BE2C (cell line): Measurements from ENCODE around the gene MZF1.

ENCODE experiments used
- DNase-seq: peaks from one replicate; pipeline ENCODE4 v3.0.0-alpha.2; 2020
- H3K27me3 ChIP-seq: fragments of 250-450 bp; sonication (Bioruptor Pico); 2 replicates; pipeline ENCODE4 v1.5.1; 2020; ENCODE audit warnings: mild to moderate bottlenecking
- H3K36me3 ChIP-seq: fragments of 250-450 bp; sonication (Bioruptor Pico); 2 replicates; pipeline ENCODE4 v1.5.1; 2020; ENCODE audit warnings: mild to moderate bottlenecking
- H3K4me1 ChIP-seq: fragments of 250-450 bp; sonication (Bioruptor Pico); 2 replicates; pipeline ENCODE4 v1.5.1; 2020
- H3K4me3 ChIP-seq: 2 replicates; pipeline ENCODE4 v1.5.1; 2011; ENCODE audit warnings: low read depth, low read length
- H3K9me3 ChIP-seq: fragments of 250-450 bp; sonication (Bioruptor Pico); 2 replicates; pipeline ENCODE4 v1.5.1; 2020
- TF ChIP-seq, protein P1 (sequence below): IDR thresholded peaks from 2 replicates; pipeline ENCODE4 v1.5.1; 2012; ENCODE audit warnings: mild to moderate bottlenecking, low read depth, low read length

The MZF1 gene

DNA sequence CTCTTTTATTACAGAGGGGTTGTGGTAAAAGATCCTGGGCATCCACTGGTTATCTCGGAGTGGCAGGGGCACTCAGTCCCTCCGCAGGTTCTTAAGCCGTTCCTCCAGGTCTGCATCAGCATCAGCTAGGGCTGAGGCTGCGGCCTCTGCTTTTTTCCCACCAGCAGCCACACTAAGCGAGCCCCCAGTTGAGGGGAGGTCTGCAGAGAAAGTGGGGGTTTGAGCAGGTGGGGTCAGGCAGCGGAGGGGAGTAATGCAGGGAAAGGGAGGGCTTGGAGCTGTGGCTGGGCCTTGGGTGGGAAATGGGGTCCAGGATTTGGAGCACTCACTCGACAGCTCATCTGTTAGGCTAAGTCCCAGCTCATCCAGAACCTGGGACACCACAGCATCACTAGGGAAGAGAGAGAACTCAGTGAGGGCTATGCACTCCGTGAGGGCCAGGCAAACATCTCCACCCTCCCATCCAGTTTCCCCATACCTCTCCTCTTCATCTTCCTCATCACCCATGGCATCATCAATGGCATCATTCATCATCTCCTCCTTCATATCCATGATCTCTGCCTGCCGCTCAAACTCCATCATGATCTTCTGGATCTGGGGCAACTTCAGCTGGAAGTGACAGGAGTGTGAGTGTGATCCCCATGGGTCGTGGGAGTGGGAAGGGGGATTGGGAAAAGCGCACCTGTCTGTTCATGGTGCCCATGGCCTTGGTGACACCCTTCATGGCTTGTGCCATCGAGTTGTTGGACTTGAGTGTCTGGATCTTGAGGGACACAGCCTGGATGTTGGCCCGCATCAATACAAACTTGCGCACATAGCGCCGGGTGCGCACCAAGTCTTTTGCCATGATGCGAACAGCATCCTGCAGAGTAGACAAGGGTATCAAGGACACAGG is 21.3 kb downstream of the MZF1 start:
- TF ChIP-seq, protein P1, sequence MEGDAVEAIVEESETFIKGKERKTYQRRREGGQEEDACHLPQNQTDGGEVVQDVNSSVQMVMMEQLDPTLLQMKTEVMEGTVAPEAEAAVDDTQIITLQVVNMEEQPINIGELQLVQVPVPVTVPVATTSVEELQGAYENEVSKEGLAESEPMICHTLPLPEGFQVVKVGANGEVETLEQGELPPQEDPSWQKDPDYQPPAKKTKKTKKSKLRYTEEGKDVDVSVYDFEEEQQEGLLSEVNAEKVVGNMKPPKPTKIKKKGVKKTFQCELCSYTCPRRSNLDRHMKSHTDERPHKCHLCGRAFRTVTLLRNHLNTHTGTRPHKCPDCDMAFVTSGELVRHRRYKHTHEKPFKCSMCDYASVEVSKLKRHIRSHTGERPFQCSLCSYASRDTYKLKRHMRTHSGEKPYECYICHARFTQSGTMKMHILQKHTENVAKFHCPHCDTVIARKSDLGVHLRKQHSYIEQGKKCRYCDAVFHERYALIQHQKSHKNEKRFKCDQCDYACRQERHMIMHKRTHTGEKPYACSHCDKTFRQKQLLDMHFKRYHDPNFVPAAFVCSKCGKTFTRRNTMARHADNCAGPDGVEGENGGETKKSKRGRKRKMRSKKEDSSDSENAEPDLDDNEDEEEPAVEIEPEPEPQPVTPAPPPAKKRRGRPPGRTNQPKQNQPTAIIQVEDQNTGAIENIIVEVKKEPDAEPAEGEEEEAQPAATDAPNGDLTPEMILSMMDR: no peak
- no peak for DNase-seq
- Histone ChIP-seq H3K4me1 (peaks cover 4% of the 10 kb centered on the region), H3K4me3 (no peak overlapping the region), H3K36me3 (peaks cover 67% of the 10 kb centered on the region), H3K9me3 (no peaks in the 10 kb centered on the region), H3K27me3 (no peaks in the 10 kb centered on the region)

DNA sequence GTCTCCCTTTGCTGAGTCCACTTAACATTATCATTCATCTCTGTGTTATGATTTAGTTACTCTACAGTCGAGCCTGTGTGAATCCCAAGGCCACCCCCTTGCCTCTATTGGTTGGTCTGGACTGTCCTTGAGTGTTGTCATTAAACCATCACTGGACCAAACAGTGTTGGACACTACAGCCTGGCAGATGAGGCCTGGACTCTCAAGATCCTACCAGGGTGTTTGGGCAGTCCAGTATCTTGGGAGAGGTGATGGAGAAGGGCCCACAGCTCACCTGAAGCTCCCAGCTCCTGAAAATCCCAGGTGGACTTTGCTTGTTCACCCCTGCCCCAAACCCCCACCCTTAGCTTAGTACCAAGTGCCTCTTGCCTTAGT is 22.0 kb downstream of the MZF1 start:
- DNase-seq: no peak
- no peaks in the 10 kb centered on the region for H3K9me3 ChIP-seq
- H3K27me3 ChIP-seq: no peaks in the 10 kb centered on the region; the same call in 1 of the 2 replicates
- H3K4me3 ChIP-seq: no peak overlapping the region
- H3K36me3 ChIP-seq: peaks cover 66% of the 10 kb centered on the region
- H3K4me1 ChIP-seq: peaks cover 4% of the 10 kb centered on the region
- TF ChIP-seq, protein P1: no peak

DNA sequence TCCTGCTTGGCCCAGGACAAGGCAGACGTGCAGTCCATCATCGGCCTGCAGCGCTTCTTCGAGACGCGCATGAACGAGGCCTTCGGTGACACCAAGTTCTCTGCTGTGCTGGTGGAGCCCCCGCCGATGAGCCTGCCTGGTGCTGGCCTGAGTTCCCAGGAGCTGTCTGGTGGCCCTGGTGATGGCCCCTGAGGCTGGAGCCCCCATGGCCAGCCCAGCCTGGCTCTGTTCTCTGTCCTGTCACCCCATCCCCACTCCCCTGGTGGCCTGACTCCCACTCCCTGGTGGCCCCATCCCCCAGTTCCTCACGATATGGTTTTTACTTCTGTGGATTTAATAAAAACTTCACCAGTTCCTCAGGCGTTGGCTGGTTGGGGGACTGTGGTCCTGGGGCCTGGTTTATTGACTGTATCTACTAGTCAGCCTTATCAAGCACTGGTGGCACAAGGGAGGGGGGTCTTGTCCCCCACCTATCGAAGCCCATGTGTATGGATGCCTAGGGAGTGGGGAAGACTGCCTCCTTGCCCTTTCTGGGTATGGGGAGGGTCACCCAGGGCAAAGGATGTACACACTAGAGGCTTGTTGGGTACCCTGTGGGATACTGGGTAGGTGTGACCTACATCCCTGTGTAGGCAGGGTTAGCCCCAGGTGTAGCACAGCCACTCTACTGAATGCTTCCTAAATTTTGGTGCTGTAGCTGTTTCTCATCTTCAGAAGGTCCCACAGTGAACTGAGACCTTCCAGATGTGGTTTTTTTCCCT is 22.6 kb downstream of the MZF1 start:
- DNase-seq: no peak
- Histone ChIP-seq H3K36me3 (peaks cover 69% of the 10 kb centered on the region), H3K27me3 (peaks cover 3% of the 10 kb centered on the region), H3K4me1 (peaks cover 4% of the 10 kb centered on the region), H3K9me3 (no peaks in the 10 kb centered on the region), H3K4me3 (no peak overlapping the region)
- TF ChIP-seq, protein P1: no peak

DNA sequence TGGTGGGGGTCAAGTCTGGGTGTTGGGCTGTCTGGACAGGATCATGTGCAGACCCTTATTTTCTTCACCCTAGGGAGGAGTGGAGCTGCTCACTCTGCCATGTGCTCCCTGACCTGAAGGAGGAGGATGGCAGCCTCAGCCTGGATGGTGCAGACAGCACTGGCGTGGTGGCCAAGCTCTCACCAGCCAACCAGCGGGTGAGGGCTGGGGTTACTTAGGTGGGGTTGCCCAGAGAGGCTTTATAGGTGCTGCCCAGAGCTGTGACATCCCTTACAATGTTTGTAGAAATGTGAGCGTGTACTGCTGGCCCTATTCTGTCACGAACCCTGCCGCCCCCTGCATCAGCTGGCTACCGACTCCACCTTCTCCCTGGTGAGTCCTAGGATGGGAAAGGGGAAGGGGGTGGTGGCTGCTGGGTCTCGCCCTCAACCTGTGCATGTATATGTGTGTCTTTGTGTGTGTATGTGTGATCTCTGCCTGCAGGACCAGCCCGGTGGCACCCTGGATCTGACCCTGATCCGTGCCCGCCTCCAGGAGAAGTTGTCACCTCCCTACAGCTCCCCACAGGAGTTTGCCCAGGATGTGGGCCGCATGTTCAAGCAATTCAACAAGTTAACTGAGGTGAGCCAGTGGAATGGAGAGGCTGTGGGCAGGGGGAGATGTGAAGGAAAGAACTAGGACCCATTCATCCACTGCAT is 23.3 kb downstream of the MZF1 start:
- no peak for DNase-seq
- TF ChIP-seq, protein P1: no peak
- Histone ChIP-seq H3K4me1 (peaks cover 4% of the 10 kb centered on the region), H3K9me3 (no peaks in the 10 kb centered on the region), H3K4me3 (no peak overlapping the region), H3K27me3 (peaks cover 6% of the 10 kb centered on the region), H3K36me3 (peaks cover 69% of the 10 kb centered on the region)

DNA sequence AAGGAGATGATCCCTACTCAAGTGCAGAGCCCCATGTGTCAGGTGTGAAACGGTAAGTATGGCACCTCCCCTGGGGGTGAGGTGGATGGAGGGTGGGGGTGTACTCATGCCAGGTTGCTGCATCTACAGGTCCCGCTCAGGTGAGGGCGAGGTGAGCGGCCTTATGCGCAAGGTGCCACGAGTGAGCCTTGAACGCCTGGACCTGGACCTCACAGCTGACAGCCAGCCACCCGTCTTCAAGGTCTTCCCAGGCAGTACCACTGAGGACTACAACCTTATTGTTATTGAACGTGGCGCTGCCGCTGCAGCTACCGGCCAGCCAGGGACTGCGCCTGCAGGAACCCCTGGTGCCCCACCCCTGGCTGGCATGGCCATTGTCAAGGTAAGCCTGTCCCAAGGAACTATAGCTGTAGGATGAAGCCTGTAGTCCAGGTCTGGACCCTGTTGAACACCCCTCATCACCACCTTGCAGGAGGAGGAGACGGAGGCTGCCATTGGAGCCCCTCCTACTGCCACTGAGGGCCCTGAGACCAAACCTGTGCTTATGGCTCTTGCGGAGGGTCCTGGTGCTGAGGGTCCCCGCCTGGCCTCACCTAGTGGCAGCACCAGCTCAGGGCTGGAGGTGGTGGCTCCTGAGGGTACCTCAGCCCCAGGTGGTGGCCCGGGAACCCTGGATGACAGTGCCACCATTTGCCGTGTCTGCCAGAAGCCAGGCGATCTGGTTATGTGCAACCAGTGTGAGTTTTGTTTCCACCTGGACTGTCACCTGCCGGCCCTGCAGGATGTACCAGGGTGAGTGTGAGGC is 24.1 kb downstream of the MZF1 start:
- H3K27me3 ChIP-seq: peaks cover 6% of the 10 kb centered on the region
- H3K36me3 ChIP-seq: peaks cover 69% of the 10 kb centered on the region
- H3K4me3 ChIP-seq: no peak overlapping the region
- no peak for DNase-seq
- TF ChIP-seq, protein P1: no peak
- H3K9me3 ChIP-seq: no peaks in the 10 kb centered on the region
- peaks cover 4% of the 10 kb centered on the region for H3K4me1 ChIP-seq
